NCI-H345 treated with DMSO at 0.1 percent for 48 hours (cell line): Measurements from ENCODE around the gene SSBP4.
"Not testable (repeated sequence)": the region's sequence is repeated elsewhere in the genome, so short reads cannot be mapped to it uniquely, and the experiment has no call there.

ENCODE experiments used
- DNase-seq: peaks from one replicate; lab custom pipeline; 2025; ENCODE audit not compliant: unreplicated experiment; lab: John Stamatoyannopoulos, UW

The SSBP4 gene

GRCh38 chr19:18419195-18419698, at the start of gene SSBP4:
SSBP4 (plus strand) TSS chr19:18419398; CDS start chr19:18419649, 251 bp downstream.
- peak; percentile 15 for DNase-seq

GRCh38 chr19:18373407-18373891, 45.7 kb upstream of the SSBP4 start:
- no peak for DNase-seq

DNA sequence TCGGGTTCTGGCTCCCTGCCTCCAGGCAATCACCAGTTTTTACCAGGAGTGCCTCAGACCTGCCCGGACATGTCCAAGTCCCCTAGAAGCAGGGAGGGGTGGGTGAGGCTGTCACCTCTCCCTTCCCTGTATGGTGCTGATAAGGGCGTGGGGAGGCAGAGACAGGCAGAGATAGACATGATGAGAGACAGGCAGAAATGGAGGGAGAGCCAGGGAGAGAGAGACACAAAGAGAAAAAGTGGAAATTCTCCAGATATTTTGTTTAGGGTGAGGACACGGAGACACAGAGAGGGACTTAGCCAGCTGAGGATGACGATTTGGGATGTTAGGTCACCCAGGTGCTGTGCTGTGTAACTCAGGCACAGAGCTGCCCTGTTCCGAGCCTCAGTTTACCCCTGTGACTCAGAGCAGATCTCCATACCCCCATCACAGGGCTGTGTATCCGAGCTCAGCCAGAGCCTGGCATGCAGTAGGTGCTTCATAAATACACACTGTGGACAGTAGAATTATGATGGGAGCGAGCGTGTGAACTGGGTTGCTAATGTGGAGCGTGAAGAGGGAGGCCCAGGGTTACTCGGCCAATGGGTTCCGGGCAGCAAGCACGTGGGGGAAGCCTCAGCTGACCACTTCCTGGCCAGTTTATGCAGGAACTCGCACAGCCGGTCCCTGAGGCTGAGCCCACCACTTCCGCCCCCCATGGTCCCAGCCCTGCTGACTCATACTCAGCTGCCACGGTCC, 45.1 kb upstream of the SSBP4 start:
- peak; percentile 51 for DNase-seq

DNA sequence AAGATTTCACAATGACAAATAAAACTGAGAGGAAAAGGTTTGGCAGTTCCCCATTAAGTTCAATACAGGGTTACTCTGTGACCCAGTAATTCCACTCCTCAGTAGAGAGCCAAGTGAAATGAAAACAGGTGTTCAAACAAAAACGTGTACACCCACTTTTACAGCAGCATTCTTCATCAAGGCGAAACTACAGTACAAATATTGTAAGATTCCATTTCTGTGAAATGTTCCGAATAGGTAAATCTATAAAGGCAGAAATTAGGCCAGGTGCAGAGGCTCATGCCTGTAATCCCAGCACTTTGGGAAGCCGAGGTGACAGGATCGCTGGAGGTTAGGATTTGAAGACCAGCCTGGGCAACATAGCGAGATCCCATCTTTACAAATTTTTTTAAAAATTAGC, 42.2 kb upstream of the SSBP4 start:
- DNase-seq, result peak; percentile 28

GRCh38 chr19:18379803-18380747, 39.1 kb upstream of the SSBP4 start:
- no peak for DNase-seq

DNA sequence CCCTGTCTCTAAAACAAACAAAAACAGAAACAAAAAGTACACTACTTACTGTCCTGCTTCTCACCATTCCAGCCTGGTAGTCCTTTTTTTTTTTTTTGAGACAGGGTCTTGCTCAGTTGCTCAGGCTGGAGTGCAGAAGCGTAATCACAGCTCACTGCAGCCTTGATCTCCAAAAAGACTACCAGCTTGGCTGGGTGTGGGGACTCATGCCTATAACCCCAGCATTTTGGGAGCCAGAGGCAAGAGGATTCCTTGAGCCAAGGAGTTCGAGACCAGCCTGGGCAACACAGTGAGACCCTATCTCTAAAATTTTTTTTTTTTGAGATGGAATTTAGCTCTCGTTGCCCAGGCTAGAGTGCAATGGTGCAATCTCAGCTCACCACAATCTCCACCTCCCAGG, 38.4 kb upstream of the SSBP4 start:
- no peak for DNase-seq

DNA sequence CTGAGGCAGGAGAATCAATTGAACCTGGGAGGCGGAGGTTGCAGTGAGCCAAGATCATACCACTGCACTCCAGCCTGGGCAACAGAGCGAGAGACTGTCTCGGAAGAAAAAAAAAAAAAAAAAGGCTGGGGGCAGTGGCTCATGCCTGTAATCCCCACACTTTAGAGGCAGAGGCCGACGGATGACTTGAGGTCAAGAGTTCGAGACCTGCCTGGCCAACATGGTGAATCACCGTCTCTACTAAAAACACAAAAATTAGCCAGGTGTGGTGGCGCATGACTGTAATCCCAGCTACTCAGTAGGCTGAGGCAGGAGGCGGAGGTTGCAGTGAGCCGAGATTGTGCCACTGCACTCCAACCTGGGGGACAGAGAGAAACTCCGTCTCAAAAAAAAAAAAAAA, 35.6 kb upstream of the SSBP4 start:
- not testable (repeated sequence) for DNase-seq

DNA sequence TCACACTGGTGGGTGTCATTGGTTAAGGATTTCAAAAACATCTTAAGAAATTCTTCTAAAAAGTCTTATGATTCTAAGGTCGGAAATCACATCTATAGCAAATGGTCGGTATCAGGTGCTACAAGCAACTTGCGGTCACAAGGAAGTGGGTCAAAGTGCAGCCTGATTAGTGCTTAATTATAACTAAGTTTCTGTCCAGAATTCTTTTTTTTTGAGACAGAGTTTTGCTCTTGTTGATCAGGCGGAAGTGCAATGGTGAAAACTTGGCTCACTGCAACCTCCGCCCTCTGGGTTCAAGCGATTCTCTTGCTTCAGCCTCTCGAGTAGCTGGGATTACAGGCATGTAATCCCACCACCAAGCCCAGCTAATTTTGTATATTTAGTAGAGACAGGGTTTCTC, 34.4 kb upstream of the SSBP4 start:
- no peak for DNase-seq

DNA sequence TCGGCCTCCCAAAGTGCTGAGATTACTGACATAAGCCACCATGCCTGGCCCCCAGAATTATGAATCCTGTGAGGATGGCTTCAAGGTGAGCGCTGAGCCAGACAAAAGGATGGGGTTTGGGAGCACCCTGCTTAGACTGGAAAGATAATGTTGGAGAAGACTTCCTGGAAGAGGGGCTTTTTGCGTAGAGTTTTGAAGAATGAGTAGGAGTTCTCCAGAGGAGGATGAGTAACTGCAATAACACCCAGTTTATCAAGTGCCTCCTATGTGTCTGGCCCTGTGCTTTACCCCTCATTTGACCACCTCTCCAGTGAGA, 33.9 kb upstream of the SSBP4 start:
- no peak for DNase-seq

GRCh38 chr19:18385675-18386542, 33.3 kb upstream of the SSBP4 start, which contains the start of gene GDF15:
GDF15 (plus strand) TSS chr19:18386158; CDS start chr19:18386190, 32 bp downstream.
- DNase-seq, result no peak

DNA sequence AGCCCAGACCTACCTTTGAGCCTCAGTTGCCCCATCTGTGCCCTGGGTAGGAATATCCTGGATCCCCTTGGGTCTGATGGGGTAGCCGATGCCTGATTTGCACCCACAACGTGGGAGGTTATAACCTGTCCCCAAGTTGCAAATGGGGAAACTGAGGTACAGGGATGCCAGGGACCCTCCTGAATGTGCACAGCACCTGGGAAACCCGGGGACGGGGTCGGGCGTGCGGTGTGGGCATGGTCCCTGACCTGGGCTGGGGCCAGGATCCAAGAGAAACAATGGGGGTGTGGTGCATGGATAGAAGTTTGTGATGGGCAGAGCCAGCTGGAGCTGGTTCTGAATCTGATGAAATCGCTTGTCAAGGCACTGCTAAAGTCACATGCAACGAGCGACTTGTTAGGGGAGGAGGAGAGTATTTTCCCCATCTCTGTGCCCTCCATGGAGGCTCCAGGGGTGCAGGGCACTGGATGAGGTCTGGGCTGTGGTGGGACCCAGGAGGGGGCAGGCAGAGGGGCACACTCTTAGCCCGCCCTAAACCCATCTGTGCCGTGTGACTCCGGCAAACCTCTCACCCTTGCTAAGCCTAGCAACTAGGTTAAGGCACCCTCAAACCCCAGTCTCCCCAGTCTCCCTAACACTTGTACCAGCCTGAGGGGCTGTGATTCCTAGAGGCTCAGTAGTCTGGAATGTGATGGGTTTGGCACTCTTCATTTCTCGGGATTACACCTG, 32.5 kb upstream of the SSBP4 start:
- no peak for DNase-seq

DNA sequence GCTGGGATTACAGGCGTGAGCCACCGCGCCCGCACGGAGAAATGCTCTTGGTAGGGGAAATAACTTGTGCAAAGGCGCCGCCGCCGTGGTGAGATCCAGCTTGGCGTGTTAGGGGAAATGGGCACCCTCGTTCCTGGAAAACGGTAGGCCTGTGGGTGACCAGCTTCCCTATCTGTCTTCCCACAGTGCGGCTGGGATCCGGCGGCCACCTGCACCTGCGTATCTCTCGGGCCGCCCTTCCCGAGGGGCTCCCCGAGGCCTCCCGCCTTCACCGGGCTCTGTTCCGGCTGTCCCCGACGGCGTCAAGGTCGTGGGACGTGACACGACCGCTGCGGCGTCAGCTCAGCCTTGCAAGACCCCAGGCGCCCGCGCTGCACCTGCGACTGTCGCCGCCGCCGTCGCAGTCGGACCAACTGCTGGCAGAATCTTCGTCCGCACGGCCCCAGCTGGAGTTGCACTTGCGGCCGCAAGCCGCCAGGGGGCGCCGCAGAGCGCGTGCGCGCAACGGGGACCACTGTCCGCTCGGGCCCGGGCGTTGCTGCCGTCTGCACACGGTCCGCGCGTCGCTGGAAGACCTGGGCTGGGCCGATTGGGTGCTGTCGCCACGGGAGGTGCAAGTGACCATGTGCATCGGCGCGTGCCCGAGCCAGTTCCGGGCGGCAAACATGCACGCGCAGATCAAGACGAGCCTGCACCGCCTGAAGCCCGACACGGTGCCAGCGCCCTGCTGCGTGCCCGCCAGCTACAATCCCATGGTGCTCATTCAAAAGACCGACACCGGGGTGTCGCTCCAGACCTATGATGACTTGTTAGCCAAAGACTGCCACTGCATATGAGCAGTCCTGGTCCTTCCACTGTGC, 30.9 kb upstream of the SSBP4 start:
- peak; percentile 80 for DNase-seq

GRCh38 chr19:18388960-18389725, 30.1 kb upstream of the SSBP4 start:
- DNase-seq, result no peak

- DNase-seq, result no peak
Measured at GRCh38 chr19:18389726-18390064, 29.5 kb upstream of the SSBP4 start.

- DNase-seq, result no peak
Measured at GRCh38 chr19:18390065-18390907, 28.9 kb upstream of the SSBP4 start.

DNA sequence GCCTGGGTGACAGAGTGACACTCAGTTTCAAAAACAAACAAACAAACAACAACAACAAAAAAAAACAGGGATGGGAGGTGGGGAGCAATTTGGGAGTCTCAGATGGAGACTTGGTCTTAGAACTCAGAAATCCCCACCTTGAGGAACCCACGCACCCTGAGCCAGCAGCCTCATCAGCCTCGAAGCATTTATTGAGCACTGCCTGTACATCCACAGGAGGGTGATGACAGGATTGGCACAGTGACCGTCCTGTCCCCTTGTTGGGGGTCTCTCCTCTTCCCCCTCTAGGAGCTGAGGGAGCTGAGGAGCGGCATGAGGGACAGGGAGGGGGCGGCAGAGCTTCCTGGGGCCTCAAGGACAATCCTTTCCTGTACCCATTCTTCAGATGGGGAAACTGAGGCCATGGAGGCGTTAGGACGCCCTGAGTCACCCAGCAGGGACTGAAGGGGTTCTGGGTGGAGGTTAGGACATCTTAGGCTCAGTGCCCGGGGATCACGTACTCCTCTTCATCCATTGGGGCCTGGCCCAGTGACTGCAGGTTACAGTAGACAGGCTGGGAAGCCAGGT, 27.6 kb upstream of the SSBP4 start:
- DNase-seq, result no peak

GRCh38 chr19:18392417-18392816, 26.8 kb upstream of the SSBP4 start:
- no peak for DNase-seq
